ENCODE data around the gene CIAO2B. TPM values are rescaled to one million over a fixed set of nuclear protein-coding genes. Genes with fewer than 3 reads are reported as not detected.

CIAO2B gene
- total and polyA plus RNA-seq, 9 donors, result 89.1 to 115 (median 94.2) TPM

DNA sequence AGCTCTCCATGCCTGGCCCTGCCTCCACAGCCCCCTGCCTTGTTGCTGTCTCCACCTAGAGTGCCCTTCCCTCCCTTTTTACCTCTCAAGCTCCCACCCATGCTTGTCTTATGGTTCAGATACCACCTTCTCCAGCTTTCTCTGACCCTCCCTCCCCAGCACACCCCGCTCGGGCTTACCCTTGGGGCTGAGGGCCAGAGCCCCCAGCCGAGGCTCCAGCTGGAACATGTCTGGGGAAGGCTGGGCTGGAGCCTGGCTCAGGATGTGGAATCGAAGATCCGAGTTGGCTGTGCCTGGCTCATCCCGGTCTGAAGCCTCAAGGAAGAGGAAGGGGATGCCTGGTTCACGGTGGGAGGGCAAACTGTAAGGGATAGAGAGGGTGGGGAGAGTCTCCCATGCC is 19.2 kb downstream of the CIAO2B start:
- Histone ChIP-seq H3K36me3 (ENCODE audit: control insufficient read depth, insufficient read depth, low read length) (no peaks in the 10 kb centered on the region), H3K4me1 (ENCODE audit: control insufficient read depth, insufficient read depth, low read length) (peaks cover 22% of the 10 kb centered on the region), H3K27me3 (ENCODE audit: control insufficient read depth, insufficient read depth, low read length) (peaks cover 17% of the 10 kb centered on the region), H3K4me3 (ENCODE audit: low read length) (no peak overlapping the region), H3K9me3 (replicated peaks; ENCODE audit: control insufficient read depth, low read depth, low read length) (no peaks in the 10 kb centered on the region), H3K27ac (ENCODE audit: low read length) (no peak overlapping the region)
- 82% methylated on average over 2 of the region's 7 CpGs for WGBS (ENCODE audit: insufficient coverage)
- no peak for DNase-seq

DNA sequence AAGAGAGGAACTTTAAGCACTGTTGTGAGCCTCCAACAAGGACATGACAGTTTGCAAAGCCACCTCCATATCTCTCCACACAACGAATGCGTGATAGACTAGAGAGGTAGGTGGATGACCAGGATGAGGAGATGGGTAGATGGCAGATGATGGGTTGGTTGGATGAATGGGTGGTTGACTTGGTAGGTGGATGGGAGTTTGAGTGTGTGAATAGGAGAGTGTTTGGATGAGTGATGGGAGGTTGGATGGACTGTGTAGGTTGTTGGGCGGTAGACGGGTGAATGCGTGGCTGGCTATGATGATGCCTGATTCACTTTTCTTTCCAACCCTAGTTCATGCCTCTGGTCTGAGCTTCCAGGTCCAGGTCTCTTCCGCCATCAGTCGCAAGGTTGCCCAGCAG is 19.7 kb downstream of the CIAO2B start:
- 94% methylated on average over 6 of the region's 7 CpGs for WGBS (ENCODE audit: insufficient coverage)
- DNase-seq, result no peak

GRCh38 chr16:66913711-66914110 is 20.5 kb downstream of the CIAO2B start:
- H3K36me3 ChIP-seq (ENCODE audit: control insufficient read depth, insufficient read depth, low read length), result no peaks in the 10 kb centered on the region
- no peaks in the 10 kb centered on the region for H3K9me3 ChIP-seq (replicated peaks; ENCODE audit: control insufficient read depth, low read depth, low read length)
- DNase-seq, result no peak
- no peak overlapping the region for H3K4me3 ChIP-seq (ENCODE audit: low read length)
- H3K27ac ChIP-seq (ENCODE audit: low read length), result no peak overlapping the region
- WGBS (ENCODE audit: insufficient coverage), result 74% methylated on average over 4 of the region's 4 CpGs
- peaks cover 15% of the 10 kb centered on the region for H3K27me3 ChIP-seq (ENCODE audit: control insufficient read depth, insufficient read depth, low read length)
- H3K4me1 ChIP-seq (ENCODE audit: control insufficient read depth, insufficient read depth, low read length), result peaks cover 9% of the 10 kb centered on the region

More for the DNA sequence above, 19.7 kb downstream of the CIAO2B start:
- Histone ChIP-seq H3K36me3 (ENCODE audit: control insufficient read depth, insufficient read depth, low read length) (no peaks in the 10 kb centered on the region), H3K27me3 (ENCODE audit: control insufficient read depth, insufficient read depth, low read length) (peaks cover 16% of the 10 kb centered on the region), H3K27ac (ENCODE audit: low read length) (no peak overlapping the region), H3K4me1 (ENCODE audit: control insufficient read depth, insufficient read depth, low read length) (peaks cover 17% of the 10 kb centered on the region), H3K9me3 (replicated peaks; ENCODE audit: control insufficient read depth, low read depth, low read length) (no peaks in the 10 kb centered on the region), H3K4me3 (ENCODE audit: low read length) (no peak overlapping the region)

DNA sequence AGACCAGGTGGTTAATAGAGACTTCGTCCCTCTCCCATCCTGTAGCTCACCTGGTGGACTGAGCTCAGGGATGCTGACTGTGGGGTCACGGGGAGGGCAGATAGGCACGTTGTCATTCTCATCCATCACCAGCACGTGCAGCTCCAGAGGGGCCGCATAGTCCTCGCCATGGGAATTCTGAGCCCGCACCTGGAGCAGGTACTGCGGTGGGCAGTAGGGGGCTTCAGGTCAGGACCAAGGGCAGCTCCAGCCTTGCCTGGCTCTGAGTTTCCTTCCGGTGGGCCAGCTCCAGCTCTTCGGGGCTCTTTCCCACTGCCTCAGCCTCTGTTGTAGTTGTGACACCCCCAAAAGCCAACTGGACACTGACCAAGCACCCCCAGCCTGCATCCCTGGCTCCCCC is 21.1 kb downstream of the CIAO2B start:
- Histone ChIP-seq H3K36me3 (ENCODE audit: control insufficient read depth, insufficient read depth, low read length) (no peaks in the 10 kb centered on the region), H3K4me3 (ENCODE audit: low read length) (no peak overlapping the region), H3K4me1 (ENCODE audit: control insufficient read depth, insufficient read depth, low read length) (peaks cover 7% of the 10 kb centered on the region), H3K27ac (ENCODE audit: low read length) (no peak overlapping the region), H3K9me3 (replicated peaks; ENCODE audit: control insufficient read depth, low read depth, low read length) (no peaks in the 10 kb centered on the region), H3K27me3 (ENCODE audit: control insufficient read depth, insufficient read depth, low read length) (peaks cover 15% of the 10 kb centered on the region)
- 28% methylated on average over 7 of the region's 10 CpGs for WGBS (ENCODE audit: insufficient coverage)
- DNase-seq, result no peak

GRCh38 chr16:66911801-66912200 is 22.4 kb downstream of the CIAO2B start:
- no peak overlapping the region for H3K4me3 ChIP-seq (ENCODE audit: low read length)
- no peaks in the 10 kb centered on the region for H3K9me3 ChIP-seq (replicated peaks; ENCODE audit: control insufficient read depth, low read depth, low read length)
- WGBS (ENCODE audit: insufficient coverage), result 93% methylated on average over 7 of the region's 8 CpGs
- peaks cover 13% of the 10 kb centered on the region for H3K27me3 ChIP-seq (ENCODE audit: control insufficient read depth, insufficient read depth, low read length)
- H3K4me1 ChIP-seq (ENCODE audit: control insufficient read depth, insufficient read depth, low read length), result peaks cover 9% of the 10 kb centered on the region
- H3K27ac ChIP-seq (ENCODE audit: low read length), result no peak overlapping the region
- H3K36me3 ChIP-seq (ENCODE audit: control insufficient read depth, insufficient read depth, low read length), result no peaks in the 10 kb centered on the region
- no peak for DNase-seq

GRCh38 chr16:66911112-66911511 is 23.1 kb downstream of the CIAO2B start:
- peaks cover 13% of the 10 kb centered on the region for H3K4me1 ChIP-seq (ENCODE audit: control insufficient read depth, insufficient read depth, low read length)
- no CpG with 5 or more reads among the region's 5 CpGs for WGBS (ENCODE audit: insufficient coverage)
- H3K9me3 ChIP-seq (replicated peaks; ENCODE audit: control insufficient read depth, low read depth, low read length), result no peaks in the 10 kb centered on the region
- no peak for DNase-seq
- no peak overlapping the region for H3K27ac ChIP-seq (ENCODE audit: low read length)
- no peak overlapping the region for H3K4me3 ChIP-seq (ENCODE audit: low read length)
- H3K27me3 ChIP-seq (ENCODE audit: control insufficient read depth, insufficient read depth, low read length), result peaks cover 9% of the 10 kb centered on the region
- H3K36me3 ChIP-seq (ENCODE audit: control insufficient read depth, insufficient read depth, low read length), result no peaks in the 10 kb centered on the region

DNA sequence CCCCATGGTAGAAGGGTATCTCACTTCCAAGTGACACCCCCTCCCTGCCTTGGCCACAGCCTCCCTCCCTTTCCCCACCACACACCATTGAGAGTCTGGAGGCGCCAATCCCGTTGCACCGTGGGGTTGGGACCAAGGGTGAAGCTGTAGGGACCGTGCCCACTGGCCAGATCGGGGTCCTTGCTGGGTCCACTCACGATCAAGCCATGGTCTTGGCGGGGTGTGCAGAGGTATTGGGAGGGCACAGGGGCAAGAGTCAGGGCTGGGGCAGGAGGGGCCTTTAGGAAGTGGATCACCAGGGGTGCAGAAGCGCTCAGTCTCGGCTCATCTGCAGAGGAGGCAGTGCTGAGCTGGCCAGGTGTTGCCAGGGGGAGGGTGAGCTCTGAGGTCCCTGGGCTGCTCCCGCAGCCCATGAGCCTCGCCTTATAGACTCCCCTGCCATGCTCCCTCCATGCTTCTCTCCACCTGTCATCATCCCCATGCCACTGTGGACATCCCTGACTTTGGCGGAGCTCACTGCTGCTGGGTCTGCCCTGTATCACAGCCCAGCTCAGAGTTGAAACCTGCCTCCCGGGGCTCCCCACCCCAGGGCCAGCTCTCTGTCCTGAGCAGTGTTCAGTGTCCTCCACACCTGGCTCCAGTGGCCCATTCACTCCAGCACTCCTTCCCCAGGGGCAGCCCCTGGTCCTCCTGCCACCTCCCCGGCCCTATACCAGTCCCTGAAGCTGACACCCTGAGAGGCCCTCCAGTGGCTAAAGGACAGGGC is 23.8 kb downstream of the CIAO2B start:
- 68% methylated on average over 10 of the region's 14 CpGs for WGBS (ENCODE audit: insufficient coverage)
- no peak for DNase-seq
- H3K9me3 ChIP-seq (replicated peaks; ENCODE audit: control insufficient read depth, low read depth, low read length), result no peaks in the 10 kb centered on the region
- H3K36me3 ChIP-seq (ENCODE audit: control insufficient read depth, insufficient read depth, low read length), result no peaks in the 10 kb centered on the region
- H3K4me1 ChIP-seq (ENCODE audit: control insufficient read depth, insufficient read depth, low read length), result peaks cover 21% of the 10 kb centered on the region
- H3K27ac ChIP-seq (ENCODE audit: low read length), result no peak overlapping the region
- peaks cover 6% of the 10 kb centered on the region for H3K27me3 ChIP-seq (ENCODE audit: control insufficient read depth, insufficient read depth, low read length)
- no peak overlapping the region for H3K4me3 ChIP-seq (ENCODE audit: low read length)

DNA sequence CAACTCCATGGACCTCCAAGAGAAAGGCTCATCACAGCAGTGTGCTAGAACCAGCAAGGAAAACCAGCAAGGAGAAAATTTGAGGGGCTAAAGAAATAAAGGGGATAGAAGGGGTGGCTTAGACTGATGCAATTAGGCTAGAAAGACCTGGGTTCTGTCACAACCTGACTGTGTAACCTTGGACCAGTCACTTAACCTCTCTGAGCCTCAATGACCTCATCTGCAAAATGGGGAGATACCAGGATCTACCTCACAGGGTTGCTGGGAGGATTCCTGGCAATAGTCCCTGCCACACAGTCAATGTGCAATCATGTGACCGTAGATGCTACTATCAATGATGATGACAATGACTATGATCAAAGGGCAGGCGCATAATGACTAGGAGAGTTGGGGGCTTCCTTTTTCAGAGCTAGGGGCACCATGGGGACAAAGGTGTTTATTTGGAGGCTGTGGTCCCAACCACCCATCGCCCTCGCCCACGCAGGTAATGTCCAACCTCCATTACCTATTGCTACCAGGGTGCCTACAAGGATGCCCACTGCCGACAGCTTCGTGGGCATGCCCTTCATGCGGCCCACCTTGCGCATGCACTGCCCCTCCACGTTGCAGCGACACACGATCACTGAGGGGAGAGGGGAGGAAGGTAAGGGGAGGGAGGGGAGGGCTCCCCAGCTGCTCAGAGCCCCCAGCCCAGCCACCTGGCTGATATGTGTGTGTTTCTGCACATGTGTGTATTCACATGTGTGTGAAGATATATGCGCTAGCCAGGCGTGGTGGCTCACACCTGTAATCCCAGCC is 25.2 kb downstream of the CIAO2B start:
- H3K9me3 ChIP-seq (replicated peaks; ENCODE audit: control insufficient read depth, low read depth, low read length), result no peaks in the 10 kb centered on the region
- H3K4me3 ChIP-seq (ENCODE audit: low read length), result no peak overlapping the region
- H3K36me3 ChIP-seq (ENCODE audit: control insufficient read depth, insufficient read depth, low read length), result no peaks in the 10 kb centered on the region
- 78% methylated on average over 6 of the region's 14 CpGs for whole genome bisulfite sequencing (ENCODE audit: insufficient coverage)
- H3K27me3 ChIP-seq (ENCODE audit: control insufficient read depth, insufficient read depth, low read length), result peaks cover 2% of the 10 kb centered on the region
- H3K27ac ChIP-seq (ENCODE audit: low read length), result no peak overlapping the region
- no peak for DNase-seq
- peaks cover 35% of the 10 kb centered on the region for H3K4me1 ChIP-seq (ENCODE audit: control insufficient read depth, insufficient read depth, low read length)

DNA sequence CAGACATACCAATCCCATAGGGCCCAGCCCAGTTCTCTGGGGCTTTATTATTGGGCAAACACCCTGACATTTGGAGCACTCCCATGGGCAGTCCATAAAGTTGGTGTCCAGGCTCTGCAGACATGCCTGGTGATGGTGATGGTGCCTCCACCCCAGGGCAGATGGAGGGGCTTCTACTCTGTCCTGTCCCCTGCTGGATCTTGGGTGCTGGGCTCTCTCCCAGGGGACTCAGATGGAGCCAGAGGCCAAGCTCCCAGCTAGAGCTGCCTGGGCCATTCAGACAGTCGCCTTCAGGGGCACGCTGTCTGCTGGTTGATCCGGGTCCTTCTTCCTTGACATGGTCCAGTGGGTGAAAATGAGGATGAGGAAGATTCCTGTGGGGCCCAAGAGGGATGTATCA is 26.1 kb downstream of the CIAO2B start:
- Histone ChIP-seq H3K4me3 (ENCODE audit: low read length) (no peak overlapping the region), H3K27ac (ENCODE audit: low read length) (no peak overlapping the region)

More for the DNA sequence above, 26.1 kb downstream of the CIAO2B start:
- H3K9me3 ChIP-seq (replicated peaks; ENCODE audit: control insufficient read depth, low read depth, low read length), result no peaks in the 10 kb centered on the region
- H3K27me3 ChIP-seq (ENCODE audit: control insufficient read depth, insufficient read depth, low read length), result peaks cover 2% of the 10 kb centered on the region
- no peak for DNase-seq
- no peaks in the 10 kb centered on the region for H3K36me3 ChIP-seq (ENCODE audit: control insufficient read depth, insufficient read depth, low read length)
- peaks cover 35% of the 10 kb centered on the region for H3K4me1 ChIP-seq (ENCODE audit: control insufficient read depth, insufficient read depth, low read length)
- 80% methylated on average over 3 of the region's 3 CpGs for WGBS (ENCODE audit: insufficient coverage)
